ENCODE measurements around the gene GPM6B. TPM values are rescaled to one million over a fixed set of nuclear protein-coding genes. Genes with fewer than 3 reads are reported as not detected.

The GPM6B gene
- total and polyA plus RNA-seq, 2 experiments from 2014 or later, result 82.6 to 95.4 TPM

- H3K4me3 ChIP-seq, result no peak overlapping the region
- no peaks in the 10 kb centered on the region for H3K27me3 ChIP-seq (ENCODE audit: insufficient read depth)
- no peak for ATAC-seq
- no peak overlapping the region for H2AFZ ChIP-seq
- no peaks in the 10 kb centered on the region for H3K9me2 ChIP-seq (ENCODE audit: insufficient read depth)
- Mint-ChIP-seq H3K27ac (no peak overlapping the region), H3K4me1 (no peaks in the 10 kb centered on the region), H3K9me3 (no peaks in the 10 kb centered on the region), H3K4me3 (no peak overlapping the region), H3K27me3 (ENCODE audit: insufficient read depth, low read depth, poor library complexity) (no peaks in the 10 kb centered on the region), H3K36me3 (ENCODE audit: low read depth) (peaks cover 58% of the 10 kb centered on the region)
- H3K4me1 ChIP-seq (ENCODE audit: insufficient read depth), result no peaks in the 10 kb centered on the region
- no peaks in the 10 kb centered on the region for H3K79me2 ChIP-seq (replicated peaks; ENCODE audit: insufficient read depth)
- TF ChIP-seq POLR2AphosphoS5 (IDR thresholded peaks at IDR 0.05; ENCODE audit: low read depth) (no peak), JUNB (IDR thresholded peaks at IDR 0.05; ENCODE audit: unreplicated experiment) (no peak), ETS1 (IDR thresholded peaks at IDR 0.05) (no peak), STAT1 (IDR thresholded peaks at IDR 0.05; ENCODE audit: unreplicated experiment) (no peak), NANOG (IDR thresholded peaks at IDR 0.05; ENCODE audit: borderline replicate concordance) (no peak), EZH2 (IDR thresholded peaks at IDR 0.05; ENCODE audit: low read depth, unreplicated experiment) (no peak), EZH2phosphoT487 (IDR thresholded peaks at IDR 0.05; ENCODE audit: unreplicated experiment) (no peak), ZNF462 (CRISPR knock-in tag; IDR thresholded peaks at IDR 0.05) (no peak), ZNF114 (CRISPR knock-in tag; IDR thresholded peaks at IDR 0.05) (no peak), REST (IDR thresholded peaks at IDR 0.05; ENCODE audit: unreplicated experiment) (no peak), ZNF331 (CRISPR knock-in tag; IDR thresholded peaks at IDR 0.05; ENCODE audit: low read depth) (no peak), CREB1 (CRISPR knock-in tag; IDR thresholded peaks at IDR 0.05; ENCODE audit: low read depth) (no peak), CTCF (conservative IDR thresholded peaks at IDR 0.05; ENCODE audit: low read depth in 2 of 2) (no peak)
- H3K27ac ChIP-seq (ENCODE audit: low read depth), result no peak overlapping the region
- H3F3A ChIP-seq (replicated peaks; ENCODE audit: low read depth), result no peaks in the 10 kb centered on the region
- H3K36me3 ChIP-seq (ENCODE audit: insufficient read depth), result 0 out of 2 replicates have a peak, but pooled peaks cover 7% of the 10 kb centered on the region
- no peak overlapping the region for H3K4me2 ChIP-seq
- no peak for DNase-seq (ENCODE audit: low spot score)
- H4K20me1 ChIP-seq (replicated peaks; ENCODE audit: insufficient read depth), result no peaks in the 10 kb centered on the region
Observed at GRCh38 chrX:13750812-13751211, 66.1 kb downstream of the GPM6B start.

Data from GM23338 (cell line).